ENCODE results near the gene PCK1. TPM values are rescaled to one million over a fixed set of nuclear protein-coding genes. Genes with fewer than 3 reads are reported as not detected.

The PCK1 gene
- total RNA-seq, 1 experiment from 2014 or later = 0.49 TPM

DNA sequence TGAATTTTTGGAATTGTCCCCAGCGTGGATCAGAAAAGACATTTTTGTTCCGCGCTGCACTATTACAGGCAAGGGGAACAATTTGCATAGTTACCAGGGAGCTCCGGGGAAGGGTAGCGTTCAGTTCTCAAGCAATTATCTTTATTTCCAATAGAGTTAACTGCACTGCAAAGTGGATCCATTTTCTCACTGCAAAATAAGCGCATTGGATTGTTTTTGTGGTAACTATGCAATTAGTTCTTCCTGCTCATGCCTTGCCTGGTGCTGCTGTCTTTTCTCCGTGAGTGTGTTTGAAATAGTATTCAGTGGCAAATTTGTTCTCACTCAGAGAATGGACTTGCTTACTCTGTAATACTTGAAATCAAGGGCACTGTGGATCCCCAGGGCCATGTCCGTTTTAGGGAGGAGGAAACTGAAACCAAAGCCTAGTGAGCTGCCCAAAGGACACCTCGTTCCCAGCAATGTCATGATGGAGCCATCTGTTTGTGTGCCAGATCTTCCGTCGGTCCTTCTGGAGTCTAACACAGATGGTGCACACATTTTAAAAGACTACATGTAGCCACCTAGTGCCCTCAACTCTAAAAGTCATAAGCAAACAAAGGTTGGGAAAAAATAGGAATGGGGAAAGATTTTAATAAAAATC lies 7.4 kb upstream of the PCK1 start:
- POLR2A ChIA-PET = no interaction called here

More for the DNA sequence above, 7.4 kb upstream of the PCK1 start:
- intact Hi-C loops (cut with micrococcal nuclease) = no loop called here
- Histone ChIP-seq H2AFZ (ENCODE audit: low read depth, low read length, poor library complexity, severe bottlenecking) (no peak overlapping the region), H3K27me3 (ENCODE audit: insufficient read depth, low read length) (peaks cover 47% of the 10 kb centered on the region), H4K20me1 (ENCODE audit: insufficient read depth) (no peaks in the 10 kb centered on the region), H3K9me3 (ENCODE audit: control insufficient read depth in 1 of 2, insufficient read depth in 1 of 2, low read depth in 1 of 2, low read length in 2 of 2) (no peaks in the 10 kb centered on the region), H3K4me2 (ENCODE audit: low read length) (no peak overlapping the region), H3K27ac (ENCODE audit: low read depth, low read length) (no peak overlapping the region), H3K9ac (ENCODE audit: low read length) (no peak overlapping the region), H3K9me2 (ENCODE audit: insufficient read depth) (no peaks in the 10 kb centered on the region), H3K36me3 (ENCODE audit: control insufficient read depth in 1 of 2, insufficient read depth in 2 of 2, low read length in 2 of 2) (no peaks in the 10 kb centered on the region), H3K4me3 (replicated peaks in 1 of 2; ENCODE audit: low read depth in 1 of 2, low read length in 2 of 2) (no peak overlapping the region), H3K4me1 (ENCODE audit: control insufficient read depth in 1 of 2, insufficient read depth in 2 of 2, low read length in 2 of 2) (no peaks in the 10 kb centered on the region), H3K79me2 (ENCODE audit: insufficient read depth, low read length) (no peaks in the 10 kb centered on the region)
- ATAC-seq (no peak), DNase-seq (ENCODE audit: low read depth, low spot score) (no peak)
- BruUV-seq (replicated peaks) = no TSS peak
- ChIA-PET RAD21 (ENCODE audit: low non-redundant PET in 1 of 2, low total read pairs in 2 of 2, uncharacterized antibody in 2 of 2, unreplicated experiment in 2 of 2) (no interaction called here), CTCF (no interaction called here)
- no peak for TF ChIP-seq TCF7L2 (IDR thresholded peaks at IDR 0.05; ENCODE audit: borderline replicate concordance, extremely low read depth, insufficient read depth, insufficient read length)
- TF ChIP-seq EZH2phosphoT487 (IDR thresholded peaks at IDR 0.05; ENCODE audit: borderline replicate concordance) = no peak
- TF ChIP-seq EZH2 (IDR thresholded peaks at IDR 0.05) = no peak
- no peak for TF ChIP-seq ZNF274 (IDR thresholded peaks at IDR 0.05; ENCODE audit: low read depth, low read length)
- no peak for TF ChIP-seq SP1 (IDR thresholded peaks at IDR 0.05; ENCODE audit: low read depth)
- TF ChIP-seq ZFX (IDR thresholded peaks at IDR 0.05) = no peak
- TF ChIP-seq, protein P1, sequence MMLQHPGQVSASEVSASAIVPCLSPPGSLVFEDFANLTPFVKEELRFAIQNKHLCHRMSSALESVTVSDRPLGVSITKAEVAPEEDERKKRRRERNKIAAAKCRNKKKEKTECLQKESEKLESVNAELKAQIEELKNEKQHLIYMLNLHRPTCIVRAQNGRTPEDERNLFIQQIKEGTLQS (IDR thresholded peaks at IDR 0.05) = no peak
- TF ChIP-seq ELF1 (IDR thresholded peaks at IDR 0.05; ENCODE audit: borderline replicate concordance, low read depth) = no peak
- TF ChIP-seq, protein P2, sequence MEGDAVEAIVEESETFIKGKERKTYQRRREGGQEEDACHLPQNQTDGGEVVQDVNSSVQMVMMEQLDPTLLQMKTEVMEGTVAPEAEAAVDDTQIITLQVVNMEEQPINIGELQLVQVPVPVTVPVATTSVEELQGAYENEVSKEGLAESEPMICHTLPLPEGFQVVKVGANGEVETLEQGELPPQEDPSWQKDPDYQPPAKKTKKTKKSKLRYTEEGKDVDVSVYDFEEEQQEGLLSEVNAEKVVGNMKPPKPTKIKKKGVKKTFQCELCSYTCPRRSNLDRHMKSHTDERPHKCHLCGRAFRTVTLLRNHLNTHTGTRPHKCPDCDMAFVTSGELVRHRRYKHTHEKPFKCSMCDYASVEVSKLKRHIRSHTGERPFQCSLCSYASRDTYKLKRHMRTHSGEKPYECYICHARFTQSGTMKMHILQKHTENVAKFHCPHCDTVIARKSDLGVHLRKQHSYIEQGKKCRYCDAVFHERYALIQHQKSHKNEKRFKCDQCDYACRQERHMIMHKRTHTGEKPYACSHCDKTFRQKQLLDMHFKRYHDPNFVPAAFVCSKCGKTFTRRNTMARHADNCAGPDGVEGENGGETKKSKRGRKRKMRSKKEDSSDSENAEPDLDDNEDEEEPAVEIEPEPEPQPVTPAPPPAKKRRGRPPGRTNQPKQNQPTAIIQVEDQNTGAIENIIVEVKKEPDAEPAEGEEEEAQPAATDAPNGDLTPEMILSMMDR (IDR thresholded peaks at IDR 0.05 in 2 of 3, conservative IDR thresholded peaks at IDR 0.05 in 1 of 3; ENCODE audit: borderline replicate concordance in 1 of 3, insufficient read depth in 1 of 3, low read depth in 2 of 3, low read length in 2 of 3) = no peak
- TF ChIP-seq, protein P3, sequence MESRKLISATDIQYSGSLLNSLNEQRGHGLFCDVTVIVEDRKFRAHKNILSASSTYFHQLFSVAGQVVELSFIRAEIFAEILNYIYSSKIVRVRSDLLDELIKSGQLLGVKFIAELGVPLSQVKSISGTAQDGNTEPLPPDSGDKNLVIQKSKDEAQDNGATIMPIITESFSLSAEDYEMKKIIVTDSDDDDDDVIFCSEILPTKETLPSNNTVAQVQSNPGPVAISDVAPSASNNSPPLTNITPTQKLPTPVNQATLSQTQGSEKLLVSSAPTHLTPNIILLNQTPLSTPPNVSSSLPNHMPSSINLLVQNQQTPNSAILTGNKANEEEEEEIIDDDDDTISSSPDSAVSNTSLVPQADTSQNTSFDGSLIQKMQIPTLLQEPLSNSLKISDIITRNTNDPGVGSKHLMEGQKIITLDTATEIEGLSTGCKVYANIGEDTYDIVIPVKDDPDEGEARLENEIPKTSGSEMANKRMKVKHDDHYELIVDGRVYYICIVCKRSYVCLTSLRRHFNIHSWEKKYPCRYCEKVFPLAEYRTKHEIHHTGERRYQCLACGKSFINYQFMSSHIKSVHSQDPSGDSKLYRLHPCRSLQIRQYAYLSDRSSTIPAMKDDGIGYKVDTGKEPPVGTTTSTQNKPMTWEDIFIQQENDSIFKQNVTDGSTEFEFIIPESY (IDR thresholded peaks at IDR 0.05; ENCODE audit: extremely low read depth, insufficient replicate concordance, low read length) = no peak
- no peak for TF ChIP-seq CEBPB (IDR thresholded peaks at IDR 0.05; ENCODE audit: low read depth)
- no peak for TF ChIP-seq POLR2A (IDR thresholded peaks at IDR 0.05; ENCODE audit: borderline replicate concordance, extremely low read depth, insufficient read depth, insufficient read length)
- TF ChIP-seq POLR2AphosphoS5 (IDR thresholded peaks at IDR 0.05; ENCODE audit: low read depth, low read length) = no peak
- TF ChIP-seq FOSL1 (IDR thresholded peaks at IDR 0.05; ENCODE audit: low read depth) = no peak
- no peak for TF ChIP-seq RAD21 (IDR thresholded peaks at IDR 0.05; ENCODE audit: low read depth)
- TF ChIP-seq JUND (IDR thresholded peaks at IDR 0.05) = no peak
- TF ChIP-seq SRF (IDR thresholded peaks at IDR 0.05; ENCODE audit: low read depth) = no peak
- TF ChIP-seq MAX (IDR thresholded peaks at IDR 0.05) = no peak
- no peak for TF ChIP-seq YY1 (IDR thresholded peaks at IDR 0.05; ENCODE audit: extremely low read depth, insufficient replicate concordance, low read depth, low read length)

Measured in HCT116 (cell line).